GM12891 (cell line): Measurements from ENCODE around the gene NEDD4L.

Source experiments
- POLR2A ChIP-seq: IDR thresholded peaks from 2 replicates; pipeline ENCODE4 v1.6.1; 2011; ENCODE audit warnings: low read depth, low read length, control low read depth
- POU2F2 ChIP-seq: IDR thresholded peaks from 2 replicates; pipeline ENCODE4 v1.6.1; 2011; ENCODE audit warnings: low read depth, mild to moderate bottlenecking, control low read depth, low read length, moderate library complexity
- TAF1 ChIP-seq: IDR thresholded peaks from 2 replicates; pipeline ENCODE4 v1.6.1; 2011; ENCODE audit warnings: low read depth, low read length, control low read depth

GRCh38 chr18:58098706-58099105 lies 54.7 kb downstream of the NEDD4L start:
- no peak for TF ChIP-seq POU2F2
- TF ChIP-seq POLR2A = no peak
- TF ChIP-seq TAF1 = no peak
